ENCODE data around the gene ZNF700. TPM values are rescaled to one million over a fixed set of nuclear protein-coding genes. Genes with fewer than 3 reads are reported as not detected.
"Not testable (repeated sequence)": the region's sequence is repeated elsewhere in the genome, so short reads cannot be mapped to it uniquely, and the experiment has no call there.

Gene ZNF700
- total RNA-seq, 2 experiments from 2014 or later: 13.3 to 14.5 TPM

DNA sequence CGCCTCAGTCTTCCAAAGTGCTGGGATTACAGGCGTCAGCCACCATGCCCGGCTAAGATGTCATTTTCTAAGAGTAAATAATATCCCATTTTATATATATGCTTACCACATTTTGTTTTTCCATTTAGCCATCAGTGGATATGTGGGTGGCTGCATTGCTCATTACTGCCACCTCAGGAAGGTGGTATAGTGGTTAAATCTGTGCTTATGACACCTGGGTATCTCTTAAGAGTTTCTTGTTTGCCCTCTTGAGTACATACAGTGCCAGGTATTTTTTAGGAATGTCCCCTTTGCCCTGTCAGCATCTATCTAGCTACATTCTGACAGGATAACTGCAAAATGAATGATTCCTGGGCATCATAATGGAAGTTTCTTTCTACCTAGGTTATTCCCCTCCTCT is 22.7 kb upstream of the ZNF700 start:
- DNase-seq (no peak), ATAC-seq (no peak)
- Mint-ChIP-seq H3K27ac (no peak overlapping the region), H3K4me3 (no peak overlapping the region), H3K9me3 (ENCODE audit: low read depth) (peaks cover 34% of the 10 kb centered on the region), H3K4me1 (no peaks in the 10 kb centered on the region), H3K36me3 (ENCODE audit: low read depth) (peaks cover 65% of the 10 kb centered on the region), H3K27me3 (no peaks in the 10 kb centered on the region)
- ChIA-PET CTCF (no interaction called here), POLR2A (no interaction called here)
- intact Hi-C loops (cut with DNase I, micrococcal nuclease): no loop called here

DNA sequence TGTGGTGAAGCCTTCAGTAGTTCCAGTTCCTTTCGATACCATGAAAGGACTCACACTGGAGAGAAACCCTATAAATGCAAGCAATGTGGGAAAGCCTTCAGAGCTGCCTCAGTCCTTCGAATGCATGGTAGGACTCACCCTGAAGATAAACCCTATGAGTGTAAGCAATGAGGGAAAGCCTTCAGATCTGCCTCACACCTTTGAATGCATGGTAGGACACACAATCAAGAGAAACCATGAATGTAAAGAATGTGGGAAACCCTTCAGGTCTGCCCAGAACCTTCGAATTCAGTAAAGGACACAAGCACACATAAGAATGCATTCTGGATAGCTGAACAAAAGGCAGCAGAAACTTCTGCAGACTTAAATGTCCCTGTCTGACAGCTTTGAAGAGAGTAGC is 19.0 kb upstream of the ZNF700 start:
- Mint-ChIP-seq H3K27ac (no peak overlapping the region), H3K36me3 (ENCODE audit: low read depth) (peaks cover 69% of the 10 kb centered on the region), H3K4me3 (no peak overlapping the region), H3K27me3 (no peaks in the 10 kb centered on the region), H3K9me3 (ENCODE audit: low read depth) (peaks cover 47% of the 10 kb centered on the region), H3K4me1 (no peaks in the 10 kb centered on the region)
- DNase-seq: no peak
- no peak for ATAC-seq
- CTCF ChIA-PET: no interaction called here
- intact Hi-C loops (cut with DNase I, micrococcal nuclease): no loop called here
- POLR2A ChIA-PET: no interaction called here

DNA sequence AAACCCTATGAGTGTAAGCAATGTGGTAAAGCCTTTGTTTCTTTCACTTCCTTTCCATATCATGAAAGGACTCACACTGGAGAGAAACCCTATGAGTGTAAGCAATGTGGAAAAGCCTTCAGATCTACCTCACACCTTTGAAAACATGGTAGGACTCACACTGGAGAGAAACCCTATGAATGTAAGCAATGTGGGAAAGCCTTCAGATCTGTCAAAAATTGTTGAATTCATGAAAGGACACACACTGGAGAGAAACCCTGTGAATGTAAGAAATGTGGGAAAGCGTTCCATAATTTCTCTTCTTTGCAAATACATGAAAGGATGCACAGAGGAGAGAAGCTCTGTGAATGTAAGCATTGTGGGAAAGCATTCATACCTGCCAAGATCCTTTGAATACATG is 13.0 kb upstream of the ZNF700 start:
- ATAC-seq; DNase-seq; H3K4me3 Mint-ChIP-seq; H3K27me3 Mint-ChIP-seq; H3K27ac Mint-ChIP-seq; POLR2A ChIA-PET; H3K4me1 Mint-ChIP-seq; intact Hi-C loops (cut with DNase I, micrococcal nuclease); CTCF ChIA-PET: not testable (repeated sequence)
- Mint-ChIP-seq H3K36me3 (ENCODE audit: low read depth) (peaks cover 33% of the 10 kb centered on the region), H3K9me3 (ENCODE audit: low read depth) (peaks cover 41% of the 10 kb centered on the region)

- H3K27me3 Mint-ChIP-seq; intact Hi-C loops (cut with DNase I, micrococcal nuclease); H3K4me3 Mint-ChIP-seq; DNase-seq; CTCF ChIA-PET; ATAC-seq; POLR2A ChIA-PET; H3K27ac Mint-ChIP-seq; H3K4me1 Mint-ChIP-seq: not testable (repeated sequence)
- peaks cover 13% of the 10 kb centered on the region for H3K36me3 Mint-ChIP-seq (ENCODE audit: low read depth)
- H3K9me3 Mint-ChIP-seq (ENCODE audit: low read depth): peaks cover 24% of the 10 kb centered on the region
Measured at GRCh38 chr19:11914417-11915051, 10.4 kb upstream of the ZNF700 start.

DNA sequence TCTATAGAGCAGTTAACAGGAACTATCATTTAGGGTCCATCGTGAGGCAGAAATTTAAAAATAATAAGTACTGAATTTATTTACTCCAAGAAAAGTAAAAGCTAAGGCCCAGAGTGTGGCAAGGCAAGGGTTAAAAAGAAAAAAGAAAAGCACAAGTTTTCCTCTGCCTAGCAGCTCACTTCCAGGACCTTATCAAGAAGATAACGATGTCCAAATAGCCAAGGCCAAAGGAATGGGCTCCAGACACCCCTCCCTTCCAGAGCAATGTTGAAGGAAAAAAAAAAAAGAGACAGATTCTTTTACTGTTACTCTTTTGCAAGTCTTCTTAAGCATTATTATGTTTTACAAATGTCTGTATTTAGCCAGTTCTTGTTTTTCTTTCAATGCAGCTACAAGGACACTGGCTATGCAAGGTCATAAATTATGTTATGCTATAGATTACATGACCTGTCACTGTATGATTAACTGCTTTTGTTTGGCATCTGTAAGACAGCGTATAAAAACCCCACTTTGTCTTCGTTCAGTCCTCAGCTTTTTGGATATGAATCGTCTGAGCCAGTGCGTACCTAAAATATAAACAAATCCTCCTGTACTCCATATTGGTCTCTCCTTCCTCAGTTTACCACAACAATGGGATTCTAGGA is 2.9 kb upstream of the ZNF700 start:
- ATAC-seq (no peak), DNase-seq (no peak)
- ChIA-PET POLR2A (no interaction called here), CTCF (interaction anchor here (0.6 to 3.9 kb wide), 6 partner anchors 38 to 372 kb away, joined by 3 to 44 read pairs (median 11); partner anchors contain the start of gene ZNF763)
- Mint-ChIP-seq H3K36me3 (ENCODE audit: low read depth) (peaks cover 10% of the 10 kb centered on the region), H3K4me1 (peaks cover 28% of the 10 kb centered on the region), H3K27ac (no peak overlapping the region), H3K4me3 (no peak overlapping the region), H3K27me3 (no peaks in the 10 kb centered on the region), H3K9me3 (ENCODE audit: low read depth) (no peaks in the 10 kb centered on the region)
- intact Hi-C loops (cut with DNase I, micrococcal nuclease): loop anchor here (5.0 kb wide), 2 partner anchors 135 to 745 kb away; partner anchors contain the start of genes MAN2B1 (in 1 of the 2) and WDR83 (in 1 of the 2)

GRCh38 chr19:11925651-11926187 is 812 bp downstream of the ZNF700 start:
- Mint-ChIP-seq H3K4me3 (peak overlapping the region; percentile 81), H3K27ac (peak overlapping the region; percentile 93), H3K4me1 (peaks cover 42% of the 10 kb centered on the region), H3K36me3 (ENCODE audit: low read depth) (peaks cover 32% of the 10 kb centered on the region)
- intact Hi-C loops (cut with DNase I, micrococcal nuclease): loop anchor here (1.0 to 2.0 kb wide), 7 partner anchors 39 to 408 kb away; partner anchors contain the start of genes ZNF491 (in 1 of the 2), ZNF563 (in 1 of the 2), ZNF627 (in 1 of the 2) and ZNF844 (in 1 of the 2)
- ATAC-seq; POLR2A ChIA-PET; H3K27me3 Mint-ChIP-seq; H3K9me3 Mint-ChIP-seq (ENCODE audit: low read depth); DNase-seq: not testable (repeated sequence)
- CTCF ChIA-PET: interaction anchor here (0.6 to 3.9 kb wide), 4 partner anchors 63 to 271 kb away, joined by 3 to 44 read pairs (median 8); no protein-coding TSS in a partner anchor

DNA sequence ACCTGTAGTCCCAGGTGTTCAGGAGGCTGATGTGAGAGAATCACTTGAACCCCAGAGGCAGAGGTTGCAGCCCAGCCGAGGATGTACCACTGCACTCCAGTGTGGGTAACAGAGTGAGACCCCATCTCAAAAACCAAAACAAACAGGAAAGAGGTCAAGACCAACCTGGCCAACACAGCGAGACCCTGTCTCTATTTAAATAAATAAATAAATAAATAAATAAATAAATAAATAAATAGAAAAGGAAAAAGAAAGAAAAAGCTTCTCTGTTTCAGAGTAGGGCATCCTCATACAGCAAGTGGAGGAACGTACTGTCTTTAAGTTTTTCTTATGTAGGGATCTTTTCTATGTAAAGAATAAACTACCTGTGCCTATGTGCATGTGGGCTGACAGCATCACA is 2.3 kb downstream of the ZNF700 start:
- ChIA-PET CTCF (interaction anchor here (0.6 to 1.4 kb wide), 2 partner anchors 17 to 98 kb away, joined by 3 to 4 read pairs; no protein-coding TSS in a partner anchor), POLR2A (interaction anchor here (0.7 kb wide), 1 partner anchor 160 kb away, joined by 6 read pairs; the partner anchor contains the start of gene ZNF441)
- Mint-ChIP-seq H3K9me3 (ENCODE audit: low read depth) (no peaks in the 10 kb centered on the region), H3K4me3 (no peak overlapping the region), H3K36me3 (ENCODE audit: low read depth) (peaks cover 39% of the 10 kb centered on the region), H3K27ac (no peak overlapping the region), H3K4me1 (peaks cover 47% of the 10 kb centered on the region), H3K27me3 (no peaks in the 10 kb centered on the region)
- intact Hi-C loops (cut with DNase I, micrococcal nuclease): loop anchor here (1.0 kb wide), 1 partner anchor 8 kb away; no protein-coding TSS in a partner anchor
- ATAC-seq: no peak
- no peak for DNase-seq

DNA sequence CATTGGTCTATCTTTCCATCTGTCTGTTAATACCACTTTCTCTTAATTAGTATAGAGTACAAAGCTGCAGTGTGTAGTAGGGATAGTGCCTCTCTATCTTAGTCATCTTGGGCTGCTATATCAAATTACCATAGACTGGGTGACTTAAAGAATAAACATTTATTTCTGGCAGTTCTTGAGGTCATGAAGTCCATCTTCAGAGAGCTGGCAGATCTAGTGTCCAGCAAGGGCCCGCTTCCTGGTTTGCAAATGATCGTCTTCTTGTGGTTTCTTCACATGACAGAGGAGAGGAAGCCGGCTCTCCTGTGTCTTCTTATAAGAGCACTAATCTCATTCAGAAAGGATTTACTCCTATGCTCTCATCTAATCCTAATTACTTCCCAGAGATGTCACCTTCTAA is 6.1 kb downstream of the ZNF700 start:
- Mint-ChIP-seq H3K9me3 (ENCODE audit: low read depth) (peaks cover 3% of the 10 kb centered on the region), H3K36me3 (ENCODE audit: low read depth) (peaks cover 53% of the 10 kb centered on the region), H3K4me1 (peaks cover 28% of the 10 kb centered on the region), H3K4me3 (no peak overlapping the region), H3K27me3 (no peaks in the 10 kb centered on the region), H3K27ac (no peak overlapping the region)
- DNase-seq: no peak
- ChIA-PET CTCF (no interaction called here), POLR2A (no interaction called here)
- no peak for ATAC-seq
- intact Hi-C loops (cut with DNase I, micrococcal nuclease): no loop called here

DNA sequence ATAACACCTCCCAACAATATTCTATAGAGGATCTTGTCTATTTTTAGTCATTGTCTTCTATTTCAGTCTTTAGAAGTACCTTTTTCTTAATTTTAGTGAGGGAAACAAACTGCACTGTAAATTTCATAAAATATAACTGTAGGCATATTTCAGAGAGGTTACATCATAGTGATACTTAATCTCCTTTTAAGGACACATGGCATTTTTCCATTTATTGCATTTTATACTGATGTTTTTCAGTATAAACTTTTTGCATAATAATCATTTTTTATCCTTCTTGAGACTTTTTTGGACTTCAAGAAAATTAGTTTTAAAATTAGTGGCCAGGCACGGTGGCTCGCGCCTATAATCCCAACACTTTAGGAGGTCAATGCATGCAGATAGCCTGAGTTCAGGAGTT is 6.6 kb downstream of the ZNF700 start:
- POLR2A ChIA-PET: no interaction called here
- Mint-ChIP-seq H3K9me3 (ENCODE audit: low read depth) (peaks cover 7% of the 10 kb centered on the region), H3K27me3 (no peaks in the 10 kb centered on the region), H3K27ac (no peak overlapping the region), H3K4me3 (no peak overlapping the region), H3K4me1 (peaks cover 26% of the 10 kb centered on the region), H3K36me3 (ENCODE audit: low read depth) (peaks cover 55% of the 10 kb centered on the region)
- ATAC-seq: no peak
- intact Hi-C loops (cut with DNase I, micrococcal nuclease): no loop called here
- no peak for DNase-seq
- CTCF ChIA-PET: no interaction called here

- ATAC-seq, POLR2A ChIA-PET, H3K27me3 Mint-ChIP-seq, DNase-seq, CTCF ChIA-PET, H3K4me3 Mint-ChIP-seq, H3K27ac Mint-ChIP-seq, H3K4me1 Mint-ChIP-seq: not testable (repeated sequence)
- intact Hi-C loops (cut with DNase I, micrococcal nuclease): loop anchor here (1.0 kb wide), 1 partner anchor 9 kb away; no protein-coding TSS in a partner anchor
- peaks cover 65% of the 10 kb centered on the region for H3K36me3 Mint-ChIP-seq (ENCODE audit: low read depth)
- peaks cover 25% of the 10 kb centered on the region for H3K9me3 Mint-ChIP-seq (ENCODE audit: low read depth)
Measured at GRCh38 chr19:11935829-11936228, 10.9 kb downstream of the ZNF700 start.

DNA sequence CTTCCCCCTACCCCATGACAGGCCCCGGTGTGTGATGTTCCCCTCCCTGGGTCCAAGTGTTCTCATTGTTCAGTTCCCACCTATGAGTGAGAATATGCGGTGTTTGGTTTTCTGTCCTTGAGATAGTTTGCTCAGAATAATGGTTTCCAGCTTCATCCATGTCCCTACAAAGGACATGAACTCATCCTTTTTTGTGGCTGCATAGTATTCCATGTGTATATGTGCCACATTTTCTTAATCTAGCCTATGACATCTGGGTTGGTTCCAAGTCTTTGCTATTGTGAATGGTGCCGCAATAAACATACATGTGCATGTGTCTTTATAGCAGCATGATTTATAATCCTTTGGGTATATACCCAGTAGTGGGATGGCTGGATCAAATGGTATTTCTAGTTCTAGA is 13.5 kb downstream of the ZNF700 start:
- CTCF ChIA-PET; H3K4me1 Mint-ChIP-seq; ATAC-seq; DNase-seq; intact Hi-C loops (cut with DNase I, micrococcal nuclease); POLR2A ChIA-PET; H3K27ac Mint-ChIP-seq; H3K4me3 Mint-ChIP-seq; H3K27me3 Mint-ChIP-seq: not testable (repeated sequence)
- Mint-ChIP-seq H3K36me3 (ENCODE audit: low read depth) (peaks cover 81% of the 10 kb centered on the region), H3K9me3 (ENCODE audit: low read depth) (peaks cover 36% of the 10 kb centered on the region)
